Endodermal cell (in vitro differentiated cells): ENCODE data around the gene USP12. TPM values are rescaled to one million over a fixed set of nuclear protein-coding genes. Genes with fewer than 3 reads are reported as not detected.

Source experiments
- DNase-seq: peaks from one replicate; pipeline ENCODE4 v3.0.0-alpha.2; 2017
- H3K27ac ChIP-seq: 2 replicates; pipeline ENCODE4 v1.5.1; 2013; ENCODE audit warnings: mild to moderate bottlenecking, low read depth, low read length, moderate library complexity
- H3K27me3 ChIP-seq: 2 replicates; pipeline ENCODE4 v1.6.1; 2013; ENCODE audit warnings: mild to moderate bottlenecking, low read length, moderate library complexity; ENCODE audit not compliant: insufficient read depth, control insufficient read depth, poor library complexity, severe bottlenecking
- H3K36me3 ChIP-seq: 2 replicates; pipeline ENCODE4 v1.7.0; 2013; ENCODE audit warnings: mild to moderate bottlenecking, low read length, moderate library complexity; ENCODE audit not compliant: control insufficient read depth, insufficient read depth
- H3K4me1 ChIP-seq: one replicate; pipeline ENCODE4 v1.7.0; 2013; ENCODE audit warnings: low read length; ENCODE audit not compliant: control insufficient read depth, insufficient read depth
- H3K4me3 ChIP-seq: 2 replicates; pipeline ENCODE4 v1.5.1; 2013; ENCODE audit warnings: mild to moderate bottlenecking, low read length, moderate library complexity
- H3K9ac ChIP-seq: 2 replicates; pipeline ENCODE4 v1.6.1; 2013; ENCODE audit warnings: mild to moderate bottlenecking, low read length, moderate library complexity; ENCODE audit not compliant: poor library complexity, severe bottlenecking; ENCODE audit errors: extremely low read depth
- H3K9me3 ChIP-seq: 2 replicates; pipeline ENCODE4 v1.6.1; 2013; ENCODE audit warnings: mild to moderate bottlenecking, low read length, moderate library complexity; ENCODE audit not compliant: control insufficient read depth
- H3K27ac Mint-ChIP-seq: 2 replicates; pipeline ENCODE4 v1.8.0; 2020; ENCODE audit warnings: mixed read lengths
- H3K27me3 Mint-ChIP-seq: 2 replicates; pipeline ENCODE4 v1.8.0; 2021; ENCODE audit warnings: mild to moderate bottlenecking, mixed read lengths; ENCODE audit not compliant: insufficient read depth
- H3K36me3 Mint-ChIP-seq: 2 replicates; pipeline ENCODE4 v1.8.0; 2020; ENCODE audit warnings: low read depth, mixed read lengths
- H3K4me1 Mint-ChIP-seq: 2 replicates; pipeline ENCODE4 v1.8.0; 2020; ENCODE audit warnings: mixed read lengths
- H3K4me3 Mint-ChIP-seq: 2 replicates; pipeline ENCODE4 v1.8.0; 2020; ENCODE audit warnings: mild to moderate bottlenecking, moderate library complexity, mixed read lengths
- H3K9me3 Mint-ChIP-seq: 2 replicates; pipeline ENCODE4 v1.8.0; 2020; ENCODE audit warnings: mild to moderate bottlenecking, mixed read lengths
- CTCF ChIP-seq: fragments of 200-600 bp; sonication (generic); conservative IDR thresholded peaks from 2 replicates; pipeline ENCODE4 v1.5.0; 2021; ENCODE audit warnings: antibody characterized with exemption, mild to moderate bottlenecking
- WGBS, 2 experiments: methylation state at CpG; one replicate each; pipeline versions ENCODE4 v1.1.5 to v1.1.7; 2013; ENCODE audit warnings: missing lambda C conversion rate in 2 of 2, mixed read lengths in 1 of 2; ENCODE audit not compliant: insufficient coverage in 1 of 2, insufficient read length in 1 of 2; 5-methylcytosine and 5-hydroxymethylcytosine counted together
- total RNA-seq, 2 donors: library from RNA; stranded (reverse); fragmentation: NEBNext Ultra II Directional in 1 of 2; extraction: Animal tissue kit (Norgen Biotek cat#: 25700) in 1 of 2; gene quantifications; 2 replicates in 1 of 2; 3 replicates in 1 of 2; pipeline ENCODE4 v1.2.1, GENCODE V29; 2021

Gene USP12
- total RNA-seq, 2 donors from 2014 or later, result 18.9 to 23.2 TPM

- Histone ChIP-seq H3K4me1 (peaks cover 3% of the 10 kb centered on the region), H3K9me3 (no peaks in the 10 kb centered on the region), H3K4me3 (no peak overlapping the region), H3K27me3 (peaks cover 60% of the 10 kb centered on the region), H3K36me3 (no peaks in the 10 kb centered on the region), H3K27ac (no peak overlapping the region), H3K9ac (no peak overlapping the region)
- WGBS, 2 experiments, result 81 to 94% methylated on average over 3 to 5 of the region's 6 CpGs
- Mint-ChIP-seq H3K9me3 (no peaks in the 10 kb centered on the region), H3K4me3 (no peak overlapping the region), H3K27ac (no peak overlapping the region), H3K27me3 (peaks cover 47% of the 10 kb centered on the region), H3K36me3 (no peaks in the 10 kb centered on the region), H3K4me1 (peaks cover 14% of the 10 kb centered on the region)
- DNase-seq, result no peak
- TF ChIP-seq CTCF, result no peak
Observed at GRCh38 chr13:27174766-27175455, 3.3 kb upstream of the USP12 start.

- no peak for TF ChIP-seq CTCF
- peaks cover 30% of the 10 kb centered on the region for H3K4me1 Mint-ChIP-seq
- Histone ChIP-seq H3K4me1 (peaks cover 5% of the 10 kb centered on the region), H3K4me3 (peak overlapping the region; percentile 77), H3K9me3 (no peaks in the 10 kb centered on the region), H3K36me3 (no peaks in the 10 kb centered on the region), H3K27ac (no peak overlapping the region), H3K9ac (no peak overlapping the region), H3K27me3 (peaks cover 49% of the 10 kb centered on the region)
- peak overlapping the region; percentile 73 for H3K4me3 Mint-ChIP-seq
- no peak overlapping the region for H3K27ac Mint-ChIP-seq
- peaks cover 44% of the 10 kb centered on the region for H3K27me3 Mint-ChIP-seq
- H3K9me3 Mint-ChIP-seq, result no peaks in the 10 kb centered on the region
- H3K36me3 Mint-ChIP-seq, result no peaks in the 10 kb centered on the region
- 77 to 92% methylated on average over 2 to 3 of the region's 3 CpGs for WGBS, 2 experiments
- no peak for DNase-seq
Observed at GRCh38 chr13:27172495-27172842, 858 bp upstream of the USP12 start.

- Mint-ChIP-seq H3K27ac (no peak overlapping the region), H3K4me3 (peak overlapping the region; percentile 73), H3K9me3 (no peaks in the 10 kb centered on the region), H3K27me3 (peaks cover 41% of the 10 kb centered on the region), H3K36me3 (no peaks in the 10 kb centered on the region), H3K4me1 (peaks cover 30% of the 10 kb centered on the region)
- 0 to 1% methylated on average over 6 to 73 of the region's 73 CpGs for WGBS, 2 experiments
- no peak for TF ChIP-seq CTCF
- H3K36me3 ChIP-seq, result no peaks in the 10 kb centered on the region
- DNase-seq, result peak; percentile 96
- H3K9ac ChIP-seq, result peak overlapping the region; percentile 45
- no peaks in the 10 kb centered on the region for H3K9me3 ChIP-seq
- peak overlapping the region; percentile 77 for H3K4me3 ChIP-seq
- H3K4me1 ChIP-seq, result peaks cover 5% of the 10 kb centered on the region
- peaks cover 44% of the 10 kb centered on the region for H3K27me3 ChIP-seq
- H3K27ac ChIP-seq, result peak overlapping the region; percentile 45
Observed at GRCh38 chr13:27171827-27172494, 350 bp upstream of the USP12 start.
